GM18498 (cell line): ENCODE measurements around the gene INPP4B.
"Not testable (repeated sequence)": the region's sequence is repeated elsewhere in the genome, so short reads cannot be mapped to it uniquely, and the experiment has no call there.

Experiments used
- ATAC-seq: cut with Tn5 transposase; IDR thresholded peaks from one replicate; pipeline ENCODE4 v1.9.1; 2021; ENCODE audit warnings: mild to moderate bottlenecking, moderate library complexity; ENCODE audit not compliant: unreplicated experiment

The INPP4B gene

GRCh38 chr4:142690406-142691163, 155.5 kb downstream of the INPP4B start:
- no peak for ATAC-seq

- ATAC-seq, result no peak
Measured at GRCh38 chr4:142687547-142688275, 158.4 kb downstream of the INPP4B start.

- no peak for ATAC-seq
Measured at GRCh38 chr4:142686081-142686480, 160.0 kb downstream of the INPP4B start.

GRCh38 chr4:142683997-142684396, 162.1 kb downstream of the INPP4B start:
- ATAC-seq, result no peak

- ATAC-seq, result no peak
Measured at GRCh38 chr4:142683503-142683902, 162.6 kb downstream of the INPP4B start.

GRCh38 chr4:142671516-142671915, 174.6 kb downstream of the INPP4B start:
- no peak for ATAC-seq

- ATAC-seq, result no peak
Measured at GRCh38 chr4:142663828-142664227, 182.3 kb downstream of the INPP4B start.

- ATAC-seq, result no peak
Measured at GRCh38 chr4:142660728-142661127, 185.4 kb downstream of the INPP4B start.

- ATAC-seq, result no peak
Measured at GRCh38 chr4:142656178-142656577, 189.9 kb downstream of the INPP4B start.

GRCh38 chr4:142648378-142648777, 197.7 kb downstream of the INPP4B start:
- ATAC-seq, result no peak

- no peak for ATAC-seq
Measured at GRCh38 chr4:142645475-142646108, 200.5 kb downstream of the INPP4B start.

- ATAC-seq, result not testable (repeated sequence)
Measured at GRCh38 chr4:142644628-142645027, 201.5 kb downstream of the INPP4B start.

- ATAC-seq, result no peak
Measured at GRCh38 chr4:142637614-142638013, 208.5 kb downstream of the INPP4B start.

- ATAC-seq, result no peak
Measured at GRCh38 chr4:142631836-142632235, 214.3 kb downstream of the INPP4B start.

GRCh38 chr4:142615324-142615665, 230.8 kb downstream of the INPP4B start:
- ATAC-seq, result no peak

GRCh38 chr4:142614621-142615323, 231.3 kb downstream of the INPP4B start:
- no peak for ATAC-seq

- no peak for ATAC-seq
Measured at GRCh38 chr4:142607976-142608375, 238.1 kb downstream of the INPP4B start.

- ATAC-seq, result no peak
Measured at GRCh38 chr4:142600952-142601351, 245.1 kb downstream of the INPP4B start.

- no peak for ATAC-seq
Measured at GRCh38 chr4:142598132-142598531, 248.0 kb downstream of the INPP4B start.

- no peak for ATAC-seq
Measured at GRCh38 chr4:142596595-142596994, 249.5 kb downstream of the INPP4B start.

GRCh38 chr4:142596121-142596520, 250.0 kb downstream of the INPP4B start:
- ATAC-seq, result no peak
